Lower lobe of right lung (tissue), 2 donors: ENCODE measurements around the gene ADGRG6. TPM values are rescaled to one million over a fixed set of nuclear protein-coding genes. Genes with fewer than 3 reads are reported as not detected.

Experiments used
- ATAC-seq, 2 donors: fragments of 200-7000 bp; cut with Tn5 transposase; one replicate each; pipeline ENCODE4 v1.9.1; 2020 to 2022; ENCODE audit warnings: mild to moderate bottlenecking in 2 of 2, moderate library complexity in 2 of 2
- DNase-seq: peaks from one replicate; pipeline ENCODE4 v3.0.0-alpha.2; 2020
- H3K27ac ChIP-seq: fragments of 200-600 bp; one replicate; pipeline ENCODE4 v1.8.0; 2022
- H3K27me3 ChIP-seq: fragments of 200-600 bp; one replicate; pipeline ENCODE4 v1.8.0; 2022; ENCODE audit warnings: low read depth
- H3K36me3 ChIP-seq: fragments of 200-600 bp; one replicate; pipeline ENCODE4 v1.8.0; 2022; ENCODE audit warnings: mild to moderate bottlenecking
- H3K4me1 ChIP-seq: fragments of 200-600 bp; one replicate; pipeline ENCODE4 v1.8.0; 2022
- H3K4me3 ChIP-seq: fragments of 200-600 bp; one replicate; pipeline ENCODE4 v1.8.0; 2022; ENCODE audit warnings: mild to moderate bottlenecking
- H3K9me3 ChIP-seq: fragments of 200-600 bp; one replicate; pipeline ENCODE4 v1.8.0; 2022
- CTCF ChIP-seq: fragments of 200-600 bp; IDR thresholded peaks from one replicate; pipeline ENCODE4 v1.8.0; 2022; ENCODE audit warnings: antibody characterized with exemption, mild to moderate bottlenecking
- intact Hi-C: fragments of 100-400 bp; cut with DNase I; formaldehyde crosslinking; loops from one replicate; pipeline ENCODE4 v1.11.0; 2022
- total RNA-seq: library from RNA; stranded (reverse); fragmentation: NEBNext Ultra II Directional; extraction: Animal tissue kit (Norgen Biotek cat#: 25700); gene quantifications from one replicate; pipeline ENCODE4 v1.2.1, GENCODE V29; 2021
- donor health status: DM: no; HTN: yes; CAD: no; lungs with severe emphysema.

Gene ADGRG6
- total RNA-seq, 1 donor from 2014 or later: 35.7 TPM

- no peak for TF ChIP-seq CTCF
- no peak for ATAC-seq
- Histone ChIP-seq H3K36me3 (no peaks in the 10 kb centered on the region), H3K27me3 (no peaks in the 10 kb centered on the region), H3K9me3 (no peaks in the 10 kb centered on the region), H3K27ac (no peak overlapping the region), H3K4me1 (no peaks in the 10 kb centered on the region), H3K4me3 (no peak overlapping the region)
- DNase-seq: no peak
- intact Hi-C loops: no loop called here
Observed at GRCh38 chr6:142400495-142400894, 98.7 kb downstream of the ADGRG6 start.

- no peak for TF ChIP-seq CTCF
- intact Hi-C loops: no loop called here
Observed at GRCh38 chr6:142401838-142402237, 100.0 kb downstream of the ADGRG6 start.

GRCh38 chr6:142404751-142405150 lies 102.9 kb downstream of the ADGRG6 start:
- Histone ChIP-seq H3K36me3 (no peaks in the 10 kb centered on the region), H3K9me3 (no peaks in the 10 kb centered on the region), H3K4me1 (no peaks in the 10 kb centered on the region), H3K27me3 (no peaks in the 10 kb centered on the region), H3K27ac (no peak overlapping the region), H3K4me3 (no peak overlapping the region)
- ATAC-seq (no peak), DNase-seq (no peak)
- no peak for TF ChIP-seq CTCF
- intact Hi-C loops: no loop called here

More at GRCh38 chr6:142401838-142402237, 100.0 kb downstream of the ADGRG6 start:
- Histone ChIP-seq H3K9me3 (no peaks in the 10 kb centered on the region), H3K27ac (no peak overlapping the region), H3K4me3 (no peak overlapping the region), H3K4me1 (no peaks in the 10 kb centered on the region), H3K36me3 (no peaks in the 10 kb centered on the region), H3K27me3 (no peaks in the 10 kb centered on the region)
- no peak for ATAC-seq
- no peak for DNase-seq

GRCh38 chr6:142406131-142406530 lies 104.3 kb downstream of the ADGRG6 start:
- intact Hi-C loops: no loop called here

GRCh38 chr6:142407685-142408273 lies 106.0 kb downstream of the ADGRG6 start:
- DNase-seq (no peak), ATAC-seq (no peak)
- intact Hi-C loops: no loop called here
- Histone ChIP-seq H3K27ac (no peak overlapping the region), H3K36me3 (peaks cover 9% of the 10 kb centered on the region), H3K27me3 (no peaks in the 10 kb centered on the region), H3K9me3 (no peaks in the 10 kb centered on the region), H3K4me1 (no peaks in the 10 kb centered on the region), H3K4me3 (no peak overlapping the region)
- TF ChIP-seq CTCF: no peak

More at GRCh38 chr6:142406131-142406530, 104.3 kb downstream of the ADGRG6 start:
- Histone ChIP-seq H3K27ac (no peak overlapping the region), H3K4me3 (no peak overlapping the region), H3K36me3 (peaks cover 4% of the 10 kb centered on the region), H3K4me1 (no peaks in the 10 kb centered on the region), H3K27me3 (no peaks in the 10 kb centered on the region), H3K9me3 (no peaks in the 10 kb centered on the region)
- no peak for DNase-seq
- no peak for TF ChIP-seq CTCF
- ATAC-seq: no peak
